ENCODE data around the gene MRPL34. TPM values are rescaled to one million over a fixed set of nuclear protein-coding genes. Genes with fewer than 3 reads are reported as not detected.

Gene MRPL34
- total RNA-seq, 2 experiments from 2014 or later, result 28.4 to 28.7 TPM

- Mint-ChIP-seq H3K27me3 (no peaks in the 10 kb centered on the region), H3K27ac (no peak overlapping the region), H3K36me3 (ENCODE audit: low read depth) (peaks cover 24% of the 10 kb centered on the region), H3K4me1 (ENCODE audit: low read depth) (peaks cover 7% of the 10 kb centered on the region), H3K4me3 (peak overlapping the region; percentile 38), H3K9me3 (no peaks in the 10 kb centered on the region)
- H3K36me3 ChIP-seq (ENCODE audit: insufficient read depth, low read length), result peaks cover 28% of the 10 kb centered on the region
- DNase-seq (peak in 4 of 14 experiments; percentile 20 to 46 (median 40)), ATAC-seq (ENCODE audit: poor library complexity) (no peak)
- intact Hi-C loops (cut with DNase I, micrococcal nuclease), result no loop called here
- H3K9me3 ChIP-seq (ENCODE audit: control insufficient read depth in 1 of 2, insufficient read depth in 1 of 2, low read length in 2 of 2), result peaks cover 0 to 7% of the 10 kb centered on the region in 2 experiments
- H3K4me3 ChIP-seq (ENCODE audit: low read length), result no peak overlapping the region
- TF ChIP-seq CTCF (IDR thresholded peaks at IDR 0.05), result no peak
- H3K27me3 ChIP-seq (ENCODE audit: control insufficient read depth in 1 of 2, insufficient read depth in 2 of 2, low read length in 2 of 2), result no peaks in the 10 kb centered on the region
- H3K27ac ChIP-seq (ENCODE audit: low read depth in 1 of 2, low read length in 2 of 2), result no peak overlapping the region
- ChIA-PET POLR2A (no interaction called here), CTCF (no interaction called here)
- peaks cover 15% of the 10 kb centered on the region for H3K4me1 ChIP-seq (ENCODE audit: insufficient read depth, low read length)
Measured at GRCh38 chr19:17323964-17324332, 18.3 kb downstream of the MRPL34 start.

- no peak overlapping the region for H3K27ac Mint-ChIP-seq
- Histone ChIP-seq H3K36me3 (ENCODE audit: insufficient read depth, low read length) (peaks cover 22% of the 10 kb centered on the region), H3K4me3 (ENCODE audit: low read length) (no peak overlapping the region), H3K9me3 (ENCODE audit: control insufficient read depth in 1 of 2, insufficient read depth in 1 of 2, low read length in 2 of 2) (peaks cover 0 to 7% of the 10 kb centered on the region in 2 experiments), H3K27ac (ENCODE audit: low read depth in 1 of 2, low read length in 2 of 2) (no peak overlapping the region), H3K4me1 (ENCODE audit: insufficient read depth, low read length) (peaks cover 21% of the 10 kb centered on the region), H3K27me3 (ENCODE audit: control insufficient read depth in 1 of 2, insufficient read depth in 2 of 2, low read length in 2 of 2) (no peaks in the 10 kb centered on the region)
- H3K4me1 Mint-ChIP-seq (ENCODE audit: low read depth), result peaks cover 10% of the 10 kb centered on the region
- no peaks in the 10 kb centered on the region for H3K9me3 Mint-ChIP-seq
- H3K4me3 Mint-ChIP-seq, result no peak overlapping the region
- H3K36me3 Mint-ChIP-seq (ENCODE audit: low read depth), result peaks cover 19% of the 10 kb centered on the region
- CTCF ChIA-PET, result no interaction called here
- intact Hi-C loops (cut with DNase I, micrococcal nuclease), result no loop called here
- DNase-seq (no peak), ATAC-seq (ENCODE audit: poor library complexity) (no peak)
- POLR2A ChIA-PET, result no interaction called here
- no peaks in the 10 kb centered on the region for H3K27me3 Mint-ChIP-seq
- no peak for TF ChIP-seq CTCF (IDR thresholded peaks at IDR 0.05)
Measured at GRCh38 chr19:17324357-17325114, 18.9 kb downstream of the MRPL34 start.

GRCh38 chr19:17325133-17325532 lies 19.5 kb downstream of the MRPL34 start:
- intact Hi-C loops (cut with DNase I, micrococcal nuclease), result no loop called here
- no peaks in the 10 kb centered on the region for H3K9me3 Mint-ChIP-seq
- ChIA-PET CTCF (interaction anchor here (2.2 kb wide), 1 partner anchor 33 kb away, joined by 10 read pairs; no protein-coding TSS in a partner anchor), POLR2A (interaction anchor here (1.6 kb wide), 1 partner anchor 16 kb away, joined by 4 read pairs; the partner anchor contains the start of gene DDA1)
- Histone ChIP-seq H3K27ac (ENCODE audit: low read depth in 1 of 2, low read length in 2 of 2) (no peak overlapping the region), H3K36me3 (ENCODE audit: insufficient read depth, low read length) (peaks cover 16% of the 10 kb centered on the region), H3K27me3 (ENCODE audit: control insufficient read depth in 1 of 2, insufficient read depth in 2 of 2, low read length in 2 of 2) (no peaks in the 10 kb centered on the region), H3K4me1 (ENCODE audit: insufficient read depth, low read length) (peaks cover 27% of the 10 kb centered on the region), H3K9me3 (ENCODE audit: control insufficient read depth in 1 of 2, insufficient read depth in 1 of 2, low read length in 2 of 2) (peaks cover 0 to 7% of the 10 kb centered on the region in 2 experiments), H3K4me3 (ENCODE audit: low read length) (no peak overlapping the region)
- H3K27ac Mint-ChIP-seq, result no peak overlapping the region
- H3K36me3 Mint-ChIP-seq (ENCODE audit: low read depth), result peaks cover 13% of the 10 kb centered on the region
- H3K4me1 Mint-ChIP-seq (ENCODE audit: low read depth), result peaks cover 15% of the 10 kb centered on the region
- H3K4me3 Mint-ChIP-seq, result no peak overlapping the region
- H3K27me3 Mint-ChIP-seq, result no peaks in the 10 kb centered on the region
- no peak for TF ChIP-seq CTCF (IDR thresholded peaks at IDR 0.05)
- DNase-seq (peak in 1 of 14 experiments; percentile 40), ATAC-seq (ENCODE audit: poor library complexity) (no peak)
